Daoy (cell line): ENCODE data around the gene TWNK. TPM values are rescaled to one million over a fixed set of nuclear protein-coding genes. Genes with fewer than 3 reads are reported as not detected.

Experiments
- total RNA-seq: library from RNA; depleted of rRNA; stranded (reverse); fragments of >200 nt; shearing (Covaris generic); gene quantifications from 2 replicates; pipeline ENCODE4 v1.2.3, GENCODE V29; 2014; rRNA removed

TWNK gene
- total RNA-seq, 1 experiment from 2014 or later: 14.7 TPM

Other genes starting within 250 kb of the TWNK start
- gene PAX2, start 242.0 kb upstream of the TWNK start, total RNA-seq: not detected in 2 replicates
- gene SLF2, start 74.6 kb upstream of the TWNK start, total RNA-seq: 16.6 and 31.3 TPM in 2 replicates
- gene SEMA4G, start 18.0 kb upstream of the TWNK start, total RNA-seq: 0.57 and 0.69 TPM in 2 replicates
- gene MRPL43, start within 50 bp of the TWNK start, total RNA-seq: 50.8 and 57.7 TPM in 2 replicates
- 21.9 and 25.3 TPM in 2 replicates for gene LZTS2, start 12.3 kb downstream of the TWNK start, total RNA-seq
- gene PDZD7, start 43.6 kb downstream of the TWNK start, total RNA-seq: 0.42 and 0.51 TPM in 2 replicates
- 14.7 and 32.1 TPM in 2 replicates for gene SFXN3, start 43.7 kb downstream of the TWNK start, total RNA-seq
- gene KAZALD1, start 74.4 kb downstream of the TWNK start, total RNA-seq: 3.0 and 12.2 TPM in 2 replicates
- 0.06 TPM in 1 of 2 replicates, not detected in the other for gene TLX1, start 143.8 kb downstream of the TWNK start, total RNA-seq
- gene LBX1, start 241.9 kb downstream of the TWNK start, total RNA-seq: 0.06 TPM in 1 of 2 replicates, not detected in the other